Gastrocnemius medialis (tissue), 4 donors: Measurements from ENCODE around the gene LRRC63.

Source experiments
- POLR2A ChIP-seq, 2 donors: fragments of 450-650 bp; IDR thresholded peaks; one replicate each; pipeline ENCODE4 v1.6.1; 2017; ENCODE audit warnings: antibody characterized with exemption in 2 of 2, mild to moderate bottlenecking in 2 of 2, moderate library complexity in 2 of 2
- TF ChIP-seq, protein P1 (sequence below), 5 experiments: fragments of 450-650 bp in 3 of 5; fragments of 200-600 bp in 2 of 5; sonication (generic) in 2 of 5; IDR thresholded peaks in 4 of 5; conservative IDR thresholded peaks in 1 of 5; 1 replicate in 4 of 5; 2 replicates in 1 of 5; pipeline ENCODE4 v1.5.1; 2016 to 2019; ENCODE audit warnings: antibody characterized with exemption in 5 of 5, mild to moderate bottlenecking in 3 of 5, moderate library complexity in 3 of 5

DNA sequence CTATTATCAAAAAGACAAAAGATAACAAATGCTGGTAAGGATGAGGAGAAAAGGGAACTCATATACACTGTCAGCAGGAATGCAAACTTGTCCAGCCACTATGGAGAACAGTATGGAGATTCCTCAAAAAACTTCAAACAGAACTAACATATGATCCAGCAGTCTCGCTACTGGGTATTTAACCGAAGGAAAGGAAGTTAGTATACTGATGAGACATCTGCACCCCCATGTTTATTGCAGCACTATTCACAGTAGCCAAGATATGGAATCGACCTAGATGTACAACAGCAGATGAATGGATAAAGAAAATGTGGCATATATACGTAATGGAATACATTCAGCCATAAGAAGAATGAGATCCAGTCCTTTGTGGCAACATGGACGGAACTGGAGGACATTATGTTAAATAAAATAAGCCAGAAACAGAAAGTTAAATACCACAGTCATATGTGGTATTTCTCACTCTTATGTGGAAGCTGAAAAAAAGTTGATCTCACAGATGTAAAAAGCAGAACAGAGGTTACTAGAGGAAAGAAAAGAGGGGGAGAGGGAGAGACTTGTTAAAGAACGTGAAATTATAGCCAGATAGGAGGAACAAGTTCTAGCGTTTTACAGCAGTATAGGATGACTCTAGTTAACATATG, 92.1 kb downstream of the LRRC63 start:
- no peak for TF ChIP-seq POLR2A (IDR thresholded peaks at IDR 0.05)
- TF ChIP-seq, protein P1, sequence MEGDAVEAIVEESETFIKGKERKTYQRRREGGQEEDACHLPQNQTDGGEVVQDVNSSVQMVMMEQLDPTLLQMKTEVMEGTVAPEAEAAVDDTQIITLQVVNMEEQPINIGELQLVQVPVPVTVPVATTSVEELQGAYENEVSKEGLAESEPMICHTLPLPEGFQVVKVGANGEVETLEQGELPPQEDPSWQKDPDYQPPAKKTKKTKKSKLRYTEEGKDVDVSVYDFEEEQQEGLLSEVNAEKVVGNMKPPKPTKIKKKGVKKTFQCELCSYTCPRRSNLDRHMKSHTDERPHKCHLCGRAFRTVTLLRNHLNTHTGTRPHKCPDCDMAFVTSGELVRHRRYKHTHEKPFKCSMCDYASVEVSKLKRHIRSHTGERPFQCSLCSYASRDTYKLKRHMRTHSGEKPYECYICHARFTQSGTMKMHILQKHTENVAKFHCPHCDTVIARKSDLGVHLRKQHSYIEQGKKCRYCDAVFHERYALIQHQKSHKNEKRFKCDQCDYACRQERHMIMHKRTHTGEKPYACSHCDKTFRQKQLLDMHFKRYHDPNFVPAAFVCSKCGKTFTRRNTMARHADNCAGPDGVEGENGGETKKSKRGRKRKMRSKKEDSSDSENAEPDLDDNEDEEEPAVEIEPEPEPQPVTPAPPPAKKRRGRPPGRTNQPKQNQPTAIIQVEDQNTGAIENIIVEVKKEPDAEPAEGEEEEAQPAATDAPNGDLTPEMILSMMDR (IDR thresholded peaks at IDR 0.05 in 4 of 5, conservative IDR thresholded peaks at IDR 0.05 in 1 of 5): no peak
